ENCODE data around the gene FHOD3. TPM values are rescaled to one million over a fixed set of nuclear protein-coding genes. Genes with fewer than 3 reads are reported as not detected.
"Not testable (repeated sequence)": the region's sequence is repeated elsewhere in the genome, so short reads cannot be mapped to it uniquely, and the experiment has no call there.

FHOD3 gene
- polyA plus RNA-seq, 1 donor, result 42.9 TPM

- DNase-seq, result no peak
Observed at GRCh38 chr18:36719630-36720029, 422.1 kb downstream of the FHOD3 start.

- not testable (repeated sequence) for DNase-seq
Observed at GRCh38 chr18:36721351-36721750, 423.8 kb downstream of the FHOD3 start.

- DNase-seq, result no peak
Observed at GRCh38 chr18:36724169-36724568, 426.7 kb downstream of the FHOD3 start.

GRCh38 chr18:36724591-36725001 is 427.1 kb downstream of the FHOD3 start:
- peak; percentile 49 for DNase-seq

GRCh38 chr18:36728345-36728744 is 430.8 kb downstream of the FHOD3 start:
- DNase-seq, result no peak

- DNase-seq, result no peak
Observed at GRCh38 chr18:36729197-36729596, 431.7 kb downstream of the FHOD3 start.

GRCh38 chr18:36732264-36732663 is 434.8 kb downstream of the FHOD3 start:
- DNase-seq, result no peak

GRCh38 chr18:36733150-36733549 is 435.6 kb downstream of the FHOD3 start:
- no peak for DNase-seq

- no peak for DNase-seq
Observed at GRCh38 chr18:36734596-36734995, 437.1 kb downstream of the FHOD3 start.

- DNase-seq, result no peak
Observed at GRCh38 chr18:36735130-36735529, 437.6 kb downstream of the FHOD3 start.

- no peak for DNase-seq
Observed at GRCh38 chr18:36736094-36736493, 438.6 kb downstream of the FHOD3 start.

GRCh38 chr18:36737316-36737715 is 439.8 kb downstream of the FHOD3 start:
- DNase-seq, result no peak

GRCh38 chr18:36744261-36744876 is 446.9 kb downstream of the FHOD3 start:
- DNase-seq, result no peak

GRCh38 chr18:36745219-36745975 is 447.9 kb downstream of the FHOD3 start:
- DNase-seq, result no peak

GRCh38 chr18:36752929-36753865 is 455.7 kb downstream of the FHOD3 start:
- DNase-seq, result no peak

GRCh38 chr18:36756242-36756641 is 458.7 kb downstream of the FHOD3 start:
- no peak for DNase-seq

GRCh38 chr18:36757081-36757480 is 459.6 kb downstream of the FHOD3 start:
- peak; percentile 65 for DNase-seq

GRCh38 chr18:36757991-36758390 is 460.5 kb downstream of the FHOD3 start:
- DNase-seq, result peak; percentile 50

GRCh38 chr18:36758623-36759022 is 461.1 kb downstream of the FHOD3 start:
- no peak for DNase-seq

GRCh38 chr18:36759167-36759776 is 461.8 kb downstream of the FHOD3 start:
- no peak for DNase-seq

- DNase-seq, result no peak
Observed at GRCh38 chr18:36760598-36760997, 463.1 kb downstream of the FHOD3 start.

- no peak for DNase-seq
Observed at GRCh38 chr18:36761186-36761698, 463.7 kb downstream of the FHOD3 start.
